Testis (tissue), 2 donors: ENCODE data around the gene TFEB.

Experiments used
- CTCF ChIP-seq, 3 experiments: fragments of 450-650 bp in 2 of 3; fragments of 200-600 bp in 1 of 3; sonication (generic) in 1 of 3; IDR thresholded peaks; one replicate each; pipeline ENCODE4 v1.5.1; 2016 to 2019; ENCODE audit warnings: antibody characterized with exemption in 3 of 3, mild to moderate bottlenecking in 2 of 3, moderate library complexity in 1 of 3
- POLR2A ChIP-seq: fragments of 450-650 bp; IDR thresholded peaks from one replicate; pipeline ENCODE4 v1.6.1; 2017; ENCODE audit warnings: antibody characterized with exemption, mild to moderate bottlenecking, moderate library complexity

GRCh38 chr6:41680182-41680965 is 55.0 kb downstream of the TFEB start:
- no peak for TF ChIP-seq CTCF (IDR thresholded peaks at IDR 0.05)
- no peak for TF ChIP-seq POLR2A
